Measurements from ENCODE around the gene PARP1. TPM values are rescaled to one million over a fixed set of nuclear protein-coding genes. Genes with fewer than 3 reads are reported as not detected.

The PARP1 gene
- total RNA-seq, 1 experiment from 2014 or later = 376 TPM

DNA sequence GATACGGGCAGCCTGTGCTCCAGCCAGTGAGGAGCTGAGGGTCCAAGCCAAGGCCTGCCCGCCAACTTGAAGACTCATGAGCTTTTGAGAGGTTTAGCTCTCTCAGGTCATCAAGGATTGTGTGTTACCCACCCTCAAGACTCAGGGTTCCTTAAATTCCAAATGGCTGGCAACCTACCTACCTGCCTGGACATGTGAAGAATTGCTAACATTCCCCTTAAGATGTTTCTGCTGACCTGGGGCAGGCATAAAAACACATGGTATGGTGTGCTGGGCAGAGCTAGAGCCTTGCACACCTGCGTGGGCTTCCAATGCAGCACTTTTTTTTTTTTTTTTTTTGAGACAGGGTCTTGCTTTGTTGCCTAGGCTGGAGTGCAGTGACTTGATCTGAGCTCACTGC is 17.2 kb downstream of the PARP1 start (continued):
- TF ChIP-seq ERG (CRISPR knock-in tag; IDR thresholded peaks at IDR 0.05) = no peak

DNA sequence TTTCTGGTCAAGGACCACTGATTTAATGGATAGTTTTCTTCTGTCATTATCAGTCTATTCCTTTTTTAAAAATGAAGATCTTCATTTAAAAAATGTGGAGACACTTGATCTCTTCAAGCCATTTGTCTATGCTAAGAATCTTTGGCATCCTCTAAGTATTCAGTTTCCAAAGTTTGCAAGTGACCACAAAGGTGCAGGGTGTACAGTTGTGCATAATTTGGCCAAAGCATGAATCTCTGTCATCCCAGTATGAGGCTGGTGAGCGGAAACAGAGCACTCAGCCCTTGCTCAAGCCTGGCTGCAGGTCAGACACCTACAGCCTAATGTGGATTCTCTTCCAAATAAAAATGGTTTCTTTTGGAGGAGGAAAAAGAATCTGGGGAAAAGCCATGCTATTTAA is 19.8 kb downstream of the PARP1 start:
- POLR2A ChIA-PET = no interaction called here
- TF ChIP-seq ZNF121 (CRISPR knock-in tag; IDR thresholded peaks at IDR 0.05) = no peak
- no peak for TF ChIP-seq ZNF416 (CRISPR knock-in tag; IDR thresholded peaks at IDR 0.05)
- TF ChIP-seq NR3C1 (CRISPR knock-in tag; conservative IDR thresholded peaks at IDR 0.05; ENCODE audit: low read depth) = no peak
- no peak for TF ChIP-seq ZNF532 (CRISPR knock-in tag; IDR thresholded peaks at IDR 0.05; ENCODE audit: borderline replicate concordance)
- CTCF ChIA-PET = no interaction called here
- ATAC-seq (no peak), DNase-seq (ENCODE audit: low spot score) (no peak)
- Mint-ChIP-seq H3K36me3 (peaks cover 90% of the 10 kb centered on the region), H3K4me3 (no peak overlapping the region), H3K27ac (no peak overlapping the region), H3K9me3 (no peaks in the 10 kb centered on the region), H3K27me3 (ENCODE audit: low read depth) (no peaks in the 10 kb centered on the region), H3K4me1 (no peaks in the 10 kb centered on the region)

DNA sequence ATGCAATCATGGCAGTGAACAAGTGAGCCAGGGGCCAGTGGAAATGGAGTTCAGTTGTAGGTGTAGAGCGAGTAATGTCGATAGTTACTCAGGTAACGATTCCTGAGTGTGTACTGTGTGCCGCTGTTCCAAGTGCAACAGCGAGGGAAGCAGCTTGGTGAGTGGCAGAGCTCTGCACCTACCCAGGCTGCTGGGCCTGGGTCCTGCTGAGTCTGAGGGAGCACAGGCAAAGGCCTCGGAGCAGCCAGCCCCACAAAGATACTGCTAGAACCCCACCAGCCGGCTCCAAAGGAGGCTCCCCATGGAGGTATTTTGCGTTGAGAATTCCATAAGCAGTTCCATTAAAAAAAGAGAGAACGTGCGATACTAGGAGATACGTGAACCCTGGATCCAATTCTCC is 23.2 kb downstream of the PARP1 start:
- no peaks in the 10 kb centered on the region for H3K27me3 Mint-ChIP-seq (ENCODE audit: low read depth)
- CTCF ChIA-PET = interaction anchor here (1.5 kb wide), 1 partner anchor 24 kb away, joined by 3 read pairs; no protein-coding TSS in a partner anchor
- no peaks in the 10 kb centered on the region for H3K9me3 Mint-ChIP-seq
- POLR2A ChIA-PET = no interaction called here
- ATAC-seq (no peak), DNase-seq (ENCODE audit: low spot score) (no peak)
- no peak overlapping the region for H3K4me3 Mint-ChIP-seq
- no peaks in the 10 kb centered on the region for H3K4me1 Mint-ChIP-seq
- H3K36me3 Mint-ChIP-seq = peaks cover 95% of the 10 kb centered on the region
- no peak for TF ChIP-seq NR1H2 (CRISPR knock-in tag; IDR thresholded peaks at IDR 0.05)
- TF ChIP-seq FOXP1 (CRISPR knock-in tag; IDR thresholded peaks at IDR 0.05; ENCODE audit: borderline replicate concordance) = no peak
- TF ChIP-seq ZNF263 (CRISPR knock-in tag; IDR thresholded peaks at IDR 0.05; ENCODE audit: low read depth) = no peak
- TF ChIP-seq NR3C1 (CRISPR knock-in tag; conservative IDR thresholded peaks at IDR 0.05; ENCODE audit: low read depth) = no peak
- no peak for TF ChIP-seq GTF2I (CRISPR knock-in tag; conservative IDR thresholded peaks at IDR 0.05)
- no peak for TF ChIP-seq FOXK1 (CRISPR knock-in tag; IDR thresholded peaks at IDR 0.05)
- no peak for TF ChIP-seq USF1 (CRISPR knock-in tag; IDR thresholded peaks at IDR 0.05)
- no peak for TF ChIP-seq ESRRA (CRISPR knock-in tag; IDR thresholded peaks at IDR 0.05; ENCODE audit: borderline replicate concordance)
- no peak for TF ChIP-seq ZNF396 (CRISPR knock-in tag; IDR thresholded peaks at IDR 0.05; ENCODE audit: borderline replicate concordance)
- TF ChIP-seq MYBL2 (CRISPR knock-in tag; IDR thresholded peaks at IDR 0.05) = no peak
- TF ChIP-seq ZNF671 (CRISPR knock-in tag; IDR thresholded peaks at IDR 0.05) = no peak
- no peak for TF ChIP-seq MXD4 (CRISPR knock-in tag; IDR thresholded peaks at IDR 0.05; ENCODE audit: borderline replicate concordance)
- TF ChIP-seq AR (CRISPR knock-in tag; IDR thresholded peaks at IDR 0.05) = no peak
- no peak for TF ChIP-seq RORB (CRISPR knock-in tag; IDR thresholded peaks at IDR 0.05)
- TF ChIP-seq NFYB (CRISPR knock-in tag; conservative IDR thresholded peaks at IDR 0.05; ENCODE audit: low read depth) = no peak
- TF ChIP-seq, protein P1, sequence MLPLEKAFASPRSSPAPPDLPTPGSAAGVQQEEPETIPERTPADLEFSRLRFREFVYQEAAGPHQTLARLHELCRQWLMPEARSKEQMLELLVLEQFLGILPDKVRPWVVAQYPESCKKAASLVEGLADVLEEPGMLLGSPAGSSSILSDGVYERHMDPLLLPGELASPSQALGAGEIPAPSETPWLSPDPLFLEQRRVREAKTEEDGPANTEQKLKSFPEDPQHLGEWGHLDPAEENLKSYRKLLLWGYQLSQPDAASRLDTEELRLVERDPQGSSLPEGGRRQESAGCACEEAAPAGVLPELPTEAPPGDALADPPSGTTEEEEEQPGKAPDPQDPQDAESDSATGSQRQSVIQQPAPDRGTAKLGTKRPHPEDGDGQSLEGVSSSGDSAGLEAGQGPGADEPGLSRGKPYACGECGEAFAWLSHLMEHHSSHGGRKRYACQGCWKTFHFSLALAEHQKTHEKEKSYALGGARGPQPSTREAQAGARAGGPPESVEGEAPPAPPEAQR (CRISPR knock-in tag; IDR thresholded peaks at IDR 0.05) = no peak
- TF ChIP-seq ATF2 (CRISPR knock-in tag; IDR thresholded peaks at IDR 0.05; ENCODE audit: borderline replicate concordance, low read depth) = no peak
- TF ChIP-seq GABPB1 (CRISPR knock-in tag; IDR thresholded peaks at IDR 0.05) = no peak
- H3K27ac Mint-ChIP-seq = no peak overlapping the region

Data from WTC11 (cell line).